Measurements from ENCODE around the gene ZYG11A. TPM values are rescaled to one million over a fixed set of nuclear protein-coding genes. Genes with fewer than 3 reads are reported as not detected.
A peak's percentile ranks its signal among the peaks of the same experiment; 100 is the strongest.

The ZYG11A gene
- total RNA-seq, 1 donor from 2014 or later: 0.62 TPM

DNA sequence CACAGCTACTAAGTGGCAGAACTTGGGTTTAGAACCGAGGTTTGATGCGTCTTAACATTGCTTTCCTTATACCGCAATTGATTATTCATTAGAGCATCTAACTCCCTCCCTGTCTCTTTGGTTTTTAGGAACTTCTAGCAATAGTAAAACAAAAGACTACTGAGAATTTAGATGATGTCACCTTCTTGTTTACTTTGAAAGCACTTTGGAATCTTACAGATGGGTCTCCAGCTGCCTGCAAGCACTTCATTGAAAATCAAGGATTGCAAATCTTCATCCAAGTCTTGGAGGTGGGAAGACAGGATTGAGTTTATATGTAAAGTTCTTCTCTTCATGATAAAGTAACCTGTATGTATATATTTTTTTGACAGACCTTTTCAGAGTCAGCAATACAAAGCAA, 35.0 kb downstream of the ZYG11A start:
- DNase-seq: no peak

DNA sequence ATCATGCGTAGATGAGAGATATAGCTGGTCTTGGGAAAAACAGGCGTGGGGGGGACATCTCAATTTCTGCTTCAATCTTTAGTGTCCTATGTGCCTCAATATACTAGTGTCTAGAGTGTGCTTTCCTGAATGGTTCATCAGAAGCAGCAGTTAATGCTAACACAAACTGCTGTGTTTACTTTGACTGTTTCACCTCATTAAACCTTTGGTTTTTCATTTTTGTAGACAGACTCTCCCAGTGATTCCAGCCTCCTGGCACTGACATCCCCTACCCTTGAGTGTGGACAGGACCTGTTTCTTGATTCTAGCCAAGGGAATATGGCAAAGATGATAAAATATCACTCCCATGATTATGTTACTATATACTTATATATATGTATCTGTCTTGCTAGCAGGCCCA, 37.6 kb downstream of the ZYG11A start:
- no peak for DNase-seq

DNA sequence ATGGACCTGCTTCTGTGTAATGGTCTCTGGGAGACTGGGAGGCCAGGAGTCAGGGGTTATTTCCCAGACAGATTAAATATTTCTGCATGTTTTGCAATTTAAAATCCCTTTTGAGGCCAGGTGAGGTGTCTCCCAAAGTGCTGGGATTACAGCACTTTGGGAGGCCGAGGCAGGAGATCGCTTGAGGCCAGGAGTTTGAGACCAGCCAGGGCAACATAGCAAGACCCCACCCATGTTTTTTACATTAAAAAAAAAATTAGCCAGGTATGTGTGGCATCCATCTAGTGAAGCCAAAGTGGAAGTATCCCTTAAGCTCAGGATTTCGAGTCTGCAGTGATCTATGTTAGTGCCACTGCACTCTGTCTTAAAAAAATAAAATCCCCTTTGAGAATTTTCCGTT, 44.9 kb downstream of the ZYG11A start:
- no peak for DNase-seq

DNA sequence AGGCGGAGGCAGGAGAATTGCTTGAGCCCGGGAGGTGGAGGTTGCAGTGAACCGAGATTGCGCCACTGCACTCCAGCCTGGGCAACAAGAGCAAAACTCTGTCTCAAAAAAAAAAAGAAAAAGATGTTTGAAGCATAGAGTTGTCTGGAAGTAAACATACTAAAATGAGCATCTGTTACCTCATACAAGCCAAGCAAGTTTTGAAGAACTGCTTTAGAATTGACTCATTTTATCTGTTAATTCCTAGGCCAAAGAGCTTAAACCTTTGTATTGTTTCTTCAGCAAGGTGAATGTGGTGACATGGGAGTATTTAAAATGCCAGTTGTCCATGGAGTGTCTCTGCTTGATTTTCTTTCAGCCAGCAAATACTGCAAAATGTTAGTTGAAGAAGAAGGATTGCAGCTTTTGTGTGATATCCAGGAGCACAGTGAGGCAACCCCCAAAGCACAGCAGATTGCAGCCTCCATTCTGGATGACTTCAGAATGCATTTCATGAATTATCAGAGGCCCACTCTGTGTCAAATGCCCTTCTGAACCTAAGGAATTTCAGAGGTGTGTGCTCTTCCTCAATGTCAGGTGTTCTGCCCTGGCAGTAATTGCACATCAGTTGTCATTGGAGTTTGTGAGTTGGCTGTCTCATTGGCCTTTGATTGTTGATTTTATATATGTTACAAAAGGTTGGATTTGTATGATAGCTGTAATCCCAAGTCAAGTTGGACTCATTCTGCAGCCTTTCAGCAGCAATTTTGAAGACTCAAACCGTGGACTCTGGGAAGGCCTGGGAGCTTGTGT, 50.1 kb downstream of the ZYG11A start:
- DNase-seq: no peak

DNA sequence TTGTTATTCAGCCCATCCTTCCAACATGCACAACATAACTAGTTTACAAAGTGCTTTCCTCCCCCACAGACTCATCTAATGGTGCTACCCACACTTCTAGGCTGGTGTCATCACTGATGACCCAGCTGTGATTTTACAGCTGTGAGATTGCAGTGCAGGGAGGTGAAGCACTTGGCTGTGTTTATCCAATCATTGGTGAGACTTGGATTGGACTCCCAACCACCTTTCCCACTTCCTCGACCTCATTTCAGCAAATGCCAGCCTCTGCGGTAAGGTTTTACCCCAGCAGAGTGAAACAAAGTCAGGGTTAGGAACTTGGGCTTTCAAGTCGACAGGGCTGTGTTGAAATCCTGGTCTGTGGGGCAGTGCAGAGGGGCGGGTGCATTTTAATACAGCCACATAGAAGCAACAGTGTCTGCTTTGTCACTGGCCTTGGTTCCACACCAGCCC, 56.9 kb downstream of the ZYG11A start:
- no peak for DNase-seq

DNA sequence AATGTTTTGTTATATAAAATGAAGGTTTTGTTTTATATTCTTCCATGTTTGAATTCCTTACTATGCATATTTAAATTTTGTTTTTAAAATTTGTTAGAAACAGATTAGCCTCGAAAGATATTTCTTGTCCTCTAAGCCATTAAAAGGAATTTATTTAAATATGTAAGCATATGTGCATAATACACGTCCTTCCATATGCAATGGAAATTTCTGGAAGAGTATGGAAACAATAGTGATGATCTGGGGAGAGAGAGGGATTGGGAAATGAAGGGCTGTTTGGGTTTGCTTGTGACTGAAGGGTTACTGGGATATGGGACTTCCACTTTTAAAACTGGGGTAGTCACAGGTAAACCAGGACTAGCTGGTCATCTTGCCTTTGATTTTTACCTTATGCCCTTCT, 57.8 kb downstream of the ZYG11A start:
- no peak for DNase-seq

DNA sequence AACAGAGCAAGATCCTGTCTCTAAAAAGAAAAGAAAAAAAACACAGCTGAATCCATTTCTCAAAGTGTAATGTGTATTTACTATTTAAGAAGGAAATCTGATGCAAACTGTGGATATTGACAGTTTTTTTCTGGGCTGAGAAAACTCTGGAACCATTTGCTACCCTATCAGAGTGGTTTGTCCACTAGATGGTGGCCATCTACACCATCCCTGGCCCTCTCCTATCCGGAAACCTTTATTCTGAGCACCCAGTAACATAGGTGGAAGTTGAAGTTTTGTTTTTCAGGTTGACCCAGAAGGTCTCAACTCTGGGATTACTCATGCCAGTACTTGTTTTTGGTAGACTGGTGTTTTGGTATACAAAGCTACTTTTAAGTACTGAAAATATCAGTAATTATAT, 58.8 kb downstream of the ZYG11A start:
- DNase-seq: no peak

DNA sequence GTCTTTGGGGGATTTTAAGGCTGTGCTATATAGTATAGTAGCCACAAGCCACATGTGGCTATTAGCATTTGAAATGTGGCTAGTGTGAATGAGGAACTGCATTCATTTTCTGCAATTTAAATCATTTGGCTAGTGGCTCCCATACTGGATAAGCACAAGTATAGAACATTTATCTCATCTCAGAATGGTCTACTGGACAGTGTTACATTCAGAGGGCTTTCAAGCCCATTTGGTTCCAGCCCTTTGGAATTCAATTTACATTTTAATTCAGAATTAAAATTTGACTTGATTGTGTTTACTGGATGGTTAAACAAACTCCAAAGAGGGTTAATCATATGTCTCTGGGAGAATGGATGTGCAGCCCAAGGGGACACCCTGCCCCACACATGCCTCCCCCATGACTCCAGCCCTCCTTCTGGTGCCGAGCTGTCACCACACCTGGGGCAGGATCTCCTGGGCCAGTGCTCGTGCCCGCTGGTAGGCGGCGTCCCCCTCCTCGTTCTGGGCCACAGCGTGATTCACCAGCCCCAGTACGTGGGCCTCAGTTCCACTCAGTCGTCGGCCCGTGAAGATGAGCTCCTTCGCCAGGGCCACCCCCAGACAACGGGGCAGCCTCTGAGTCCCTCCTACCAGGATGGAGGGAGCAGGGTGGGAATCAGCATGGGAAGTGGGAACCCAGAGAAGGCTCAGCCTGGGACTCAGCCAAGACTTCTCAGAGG, 61.8 kb downstream of the ZYG11A start:
- DNase-seq: no peak

DNA sequence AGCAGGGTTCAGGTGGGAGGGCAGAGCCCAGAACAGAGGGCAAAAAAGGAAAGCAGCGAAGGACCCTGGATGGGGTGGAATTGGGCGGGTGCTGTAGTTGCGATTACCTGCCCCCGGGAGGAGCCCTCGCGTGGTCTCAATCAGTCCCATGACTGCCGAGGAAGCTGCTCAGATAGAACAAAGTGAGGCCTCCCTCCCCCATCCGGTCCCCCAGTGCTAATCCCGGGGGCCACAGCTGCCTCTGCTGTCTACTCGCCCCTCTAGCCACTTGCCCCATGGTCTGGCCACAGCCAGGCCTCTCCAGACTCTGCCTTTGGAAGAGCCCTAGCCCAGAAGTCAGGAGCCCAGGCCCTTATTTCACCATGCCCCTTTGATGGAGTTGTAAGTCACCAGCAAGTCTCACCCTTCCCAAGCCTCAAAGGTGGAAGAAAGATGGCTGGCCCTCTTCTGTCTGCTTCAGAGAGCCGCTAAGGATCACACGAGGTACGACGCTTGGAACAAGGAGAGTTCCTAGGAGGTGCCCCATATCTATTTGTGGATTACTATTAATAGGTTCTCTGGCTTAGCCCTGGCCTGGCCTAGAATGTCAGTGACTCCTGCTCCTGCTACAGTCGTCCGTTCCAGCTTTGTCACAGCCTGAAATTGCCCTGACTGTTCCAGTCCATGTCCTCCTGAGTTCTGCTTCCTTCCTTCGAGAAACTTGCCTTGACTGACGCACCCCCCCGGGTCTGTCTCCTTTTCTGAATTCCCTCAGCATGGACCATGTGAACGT, 62.6 kb downstream of the ZYG11A start:
- DNase-seq: peak; percentile 56

DNA sequence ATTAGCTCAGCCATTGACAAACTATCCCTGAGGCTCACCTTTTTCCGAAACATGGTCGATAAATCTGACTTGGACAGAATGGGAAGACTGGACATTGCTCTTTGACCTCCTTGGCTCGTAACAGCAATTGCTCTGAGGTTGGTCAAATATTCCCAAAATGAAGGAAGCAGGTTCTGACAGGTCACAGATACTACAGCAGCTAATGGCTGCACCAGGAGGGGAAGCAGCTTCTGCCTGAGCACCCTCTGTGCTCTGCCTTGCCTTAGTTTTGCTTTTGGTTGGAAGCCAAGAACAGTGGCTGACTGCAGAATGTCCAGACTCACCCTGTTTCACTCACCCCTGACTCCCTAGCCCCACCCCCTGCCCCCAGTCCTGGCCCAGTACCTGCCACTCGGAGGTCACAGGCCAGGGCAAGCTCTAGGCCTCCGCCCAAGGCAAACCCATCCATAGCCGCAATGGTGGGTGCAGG, 63.6 kb downstream of the ZYG11A start:
- DNase-seq: no peak

DNA sequence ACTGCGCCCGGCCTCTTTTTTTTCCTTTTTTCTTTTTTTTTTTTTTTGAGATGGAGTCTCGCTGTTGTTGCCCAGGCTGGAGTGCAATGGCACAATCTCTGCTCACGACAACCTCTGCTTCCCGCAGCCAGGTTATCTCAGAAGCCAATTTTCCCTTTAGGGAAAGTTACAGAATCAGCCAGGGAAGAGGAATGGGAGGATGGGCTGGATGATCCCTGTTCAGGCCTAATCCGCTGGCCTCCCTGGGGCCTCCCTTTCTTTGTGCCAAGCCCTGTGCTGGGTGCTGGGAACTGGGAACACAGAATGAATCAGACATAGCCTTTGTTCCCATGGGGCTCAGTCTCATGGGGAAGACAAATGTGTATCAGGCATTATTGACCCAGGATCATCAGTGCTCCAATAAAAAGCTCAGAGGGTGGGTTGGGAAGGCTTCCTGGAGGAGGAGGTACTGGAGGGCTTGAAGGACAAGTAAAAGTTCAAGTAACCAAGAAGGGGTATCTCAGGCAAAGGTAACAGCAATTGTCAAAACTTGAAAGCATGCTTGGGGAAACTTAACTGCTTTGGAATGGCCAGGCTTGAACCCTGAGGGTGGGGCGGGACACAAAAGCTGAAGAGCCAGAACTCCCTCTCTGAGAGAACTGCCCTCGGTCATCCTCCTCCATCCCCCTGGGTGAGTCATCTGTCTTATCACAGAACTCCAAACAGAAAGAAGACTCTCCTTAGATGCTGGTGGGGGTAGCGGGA, 64.7 kb downstream of the ZYG11A start:
- DNase-seq: no peak

DNA sequence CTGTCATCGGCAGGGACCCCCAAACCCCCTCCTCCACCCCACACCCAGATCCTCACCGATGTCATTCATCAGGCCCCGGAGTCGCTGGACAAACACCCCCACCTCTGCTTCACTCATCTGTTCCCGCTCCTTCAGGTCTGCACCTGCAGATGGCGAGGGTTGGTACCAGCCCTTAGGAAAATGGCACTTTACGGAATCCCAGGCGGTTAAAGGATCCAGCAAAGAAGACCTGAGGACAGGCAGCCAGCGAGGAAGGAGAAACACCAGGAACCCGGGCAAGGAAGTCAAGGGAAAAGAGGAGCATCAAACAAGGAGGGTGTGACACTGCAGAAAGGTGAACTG, 65.2 kb downstream of the ZYG11A start:
- no peak for DNase-seq

DNA sequence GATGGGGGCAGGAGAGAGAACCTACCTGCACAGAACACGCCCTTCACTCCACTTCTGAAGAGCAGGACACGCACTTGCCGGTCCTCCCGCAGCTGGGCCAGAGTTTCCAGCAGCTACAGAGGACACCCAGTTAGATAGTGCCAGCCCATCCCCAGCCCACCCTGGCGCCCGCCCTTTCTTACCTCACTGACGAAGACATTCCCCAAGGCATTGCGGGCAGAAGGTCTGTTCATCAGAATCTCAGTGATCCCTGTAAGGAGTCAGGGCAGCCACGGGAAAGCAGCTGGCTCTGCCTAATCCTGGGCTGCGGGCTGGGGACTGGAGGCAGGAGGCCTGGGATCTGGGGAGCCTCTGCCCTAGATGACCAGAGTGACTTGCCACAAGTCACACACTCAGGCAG, 69.0 kb downstream of the ZYG11A start:
- no peak for DNase-seq

DNA sequence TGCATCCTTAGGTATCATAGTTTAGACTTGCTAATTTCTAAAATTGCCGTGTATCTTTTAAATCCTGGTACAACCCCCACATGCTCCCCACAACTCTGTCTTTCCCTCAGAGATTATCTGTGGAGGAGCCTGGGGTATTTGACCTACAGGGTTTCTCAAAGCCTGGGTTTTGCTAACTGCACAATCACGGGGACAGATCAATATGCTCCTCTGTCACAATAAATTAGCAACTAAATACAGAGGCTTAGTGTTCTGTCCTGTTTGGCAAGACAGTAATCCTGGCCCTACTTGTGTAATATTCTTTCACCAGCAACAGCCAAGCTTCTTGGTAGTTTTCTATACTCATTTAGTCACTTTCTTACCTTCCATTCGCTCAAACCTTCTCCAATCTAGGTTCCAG, 70.5 kb downstream of the ZYG11A start:
- no peak for DNase-seq

DNA sequence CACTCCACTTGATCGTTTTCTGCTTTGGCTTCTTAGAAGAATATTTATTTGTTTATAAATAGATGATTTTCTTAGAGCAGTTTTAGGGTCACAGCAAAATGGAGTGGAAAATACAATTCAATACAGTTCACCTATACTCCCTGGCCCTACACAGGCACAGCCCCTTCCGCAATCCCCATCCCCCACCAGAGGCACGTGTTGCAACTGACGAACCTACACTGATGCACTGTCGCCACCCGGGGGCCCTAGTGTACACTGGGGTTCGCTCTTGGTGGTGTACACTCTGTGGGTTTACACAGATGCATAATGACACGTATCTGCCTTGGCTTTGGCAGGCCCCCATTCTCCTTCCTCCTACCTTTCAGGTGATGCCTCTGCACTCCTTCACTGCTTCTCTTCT, 71.0 kb downstream of the ZYG11A start:
- DNase-seq: no peak

DNA sequence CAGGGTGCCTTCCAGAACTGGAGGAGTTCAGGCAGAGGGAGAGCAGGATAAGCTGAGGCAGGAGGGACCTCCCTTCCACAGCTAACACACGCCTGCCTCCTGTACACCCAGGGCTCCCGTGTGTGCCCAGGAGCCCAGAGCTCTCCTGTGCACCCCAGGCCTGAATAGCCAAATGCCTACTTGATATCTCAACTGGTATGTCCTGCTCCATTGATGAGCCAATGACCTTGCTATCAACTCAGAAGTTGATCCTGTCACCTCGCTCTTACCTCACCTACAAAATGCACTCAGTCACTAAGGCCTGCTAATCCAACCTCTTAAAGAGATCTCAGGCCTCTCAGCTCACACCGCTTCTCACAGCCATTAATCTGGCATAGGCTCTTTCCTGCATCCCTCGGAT, 71.9 kb downstream of the ZYG11A start:
- no peak for DNase-seq

DNA sequence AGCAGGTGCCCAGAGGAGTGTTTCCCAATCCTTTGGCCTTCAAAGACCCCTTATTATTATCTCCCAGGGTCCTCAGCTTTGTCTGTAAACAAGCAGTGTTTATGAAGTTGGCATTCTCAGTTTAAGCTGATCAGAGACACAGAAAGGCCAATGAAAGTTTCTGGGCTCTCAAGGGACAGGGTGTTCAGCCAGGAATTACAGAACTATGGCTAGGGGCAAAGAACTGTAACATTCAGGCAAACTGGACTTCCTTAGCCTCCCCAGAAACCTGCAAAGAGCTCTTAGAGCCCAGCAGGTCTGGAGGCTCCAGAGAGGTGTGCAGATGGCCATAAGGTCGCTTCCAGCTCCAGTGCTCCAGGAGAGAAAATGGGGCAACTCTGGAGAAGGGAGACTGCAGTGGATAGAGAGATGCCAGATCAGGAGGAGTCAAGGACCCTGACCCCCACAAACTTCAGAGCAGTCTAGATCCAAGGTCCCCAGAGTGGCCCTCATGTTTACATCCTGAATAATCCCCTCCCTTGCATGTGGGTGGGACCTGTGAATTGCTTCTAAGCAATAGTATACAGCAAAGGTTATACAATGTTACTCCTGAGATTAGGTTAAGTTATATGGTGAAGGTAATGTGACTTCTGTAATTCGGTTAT, 72.8 kb downstream of the ZYG11A start:
- no peak for DNase-seq

DNA sequence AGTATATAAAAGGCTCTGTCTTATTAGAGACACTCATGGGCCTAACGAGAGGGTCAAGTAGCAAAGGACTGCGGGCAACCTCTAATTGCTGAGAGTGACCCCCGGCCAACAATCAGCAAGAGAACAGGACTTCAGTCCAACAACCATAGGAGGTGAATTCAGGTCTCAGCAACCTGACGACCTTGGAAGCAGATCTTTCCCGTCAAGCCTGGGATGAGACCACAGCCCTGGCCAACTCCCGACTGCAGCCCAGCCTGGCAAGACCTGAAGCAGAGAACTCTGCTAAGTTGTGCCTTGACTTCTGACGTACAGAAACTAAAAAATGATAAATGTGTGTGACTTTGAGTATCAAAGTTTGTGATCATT, 73.3 kb downstream of the ZYG11A start:
- no peak for DNase-seq

DNA sequence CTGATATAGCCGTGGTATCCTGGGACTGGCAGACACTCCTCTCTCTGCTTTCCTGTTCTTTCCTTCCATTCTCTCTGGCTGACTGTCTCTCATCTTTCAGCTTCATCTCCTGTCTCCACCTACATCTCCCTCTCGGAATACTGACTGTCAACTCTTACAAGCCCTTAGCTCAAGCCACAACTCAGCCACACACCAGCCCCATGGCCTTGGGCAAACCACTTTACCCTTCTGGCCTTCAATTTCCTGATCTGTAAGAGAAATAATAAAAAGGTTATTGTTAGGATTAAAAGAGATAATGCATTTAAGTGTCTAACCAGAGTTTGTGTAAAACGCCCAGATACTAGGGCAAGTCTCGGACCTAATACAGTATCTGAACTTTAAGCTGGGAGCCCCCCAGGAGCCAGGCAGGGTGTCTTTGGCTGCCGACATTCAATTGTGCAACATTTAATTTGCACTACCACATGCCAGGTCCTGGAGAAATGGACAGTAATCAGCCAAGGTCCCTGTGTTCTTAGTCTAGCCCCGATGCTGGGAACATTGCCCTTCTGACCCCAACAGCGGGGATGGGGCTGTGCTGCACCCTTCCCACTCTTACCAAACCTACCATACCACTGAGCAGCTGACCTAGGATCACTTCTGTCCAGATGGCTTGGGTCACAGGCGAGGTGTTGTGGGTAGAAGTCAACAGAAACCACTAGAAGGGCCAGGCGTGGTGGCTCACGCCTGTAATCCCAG, 73.8 kb downstream of the ZYG11A start:
- no peak for DNase-seq

DNA sequence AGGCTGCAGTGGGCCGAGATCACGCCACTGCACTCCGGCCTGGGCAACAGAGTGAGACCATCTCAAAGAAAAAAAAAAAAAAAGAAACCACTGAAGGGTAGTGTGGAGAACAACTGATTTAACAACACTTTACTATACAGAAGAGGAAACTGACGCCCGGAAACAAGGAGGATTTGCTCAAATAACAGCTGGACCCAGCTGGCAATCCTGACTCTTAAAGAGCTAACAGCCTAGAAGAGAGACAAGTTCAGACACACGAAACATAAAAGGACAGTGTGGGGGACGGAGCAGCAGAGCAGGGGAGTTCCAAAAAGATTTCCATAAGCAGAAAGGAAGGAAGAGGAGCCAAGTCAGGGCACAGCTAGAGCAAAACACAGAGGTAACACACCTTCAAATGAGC, 74.6 kb downstream of the ZYG11A start:
- DNase-seq: peak; percentile 80

DNA sequence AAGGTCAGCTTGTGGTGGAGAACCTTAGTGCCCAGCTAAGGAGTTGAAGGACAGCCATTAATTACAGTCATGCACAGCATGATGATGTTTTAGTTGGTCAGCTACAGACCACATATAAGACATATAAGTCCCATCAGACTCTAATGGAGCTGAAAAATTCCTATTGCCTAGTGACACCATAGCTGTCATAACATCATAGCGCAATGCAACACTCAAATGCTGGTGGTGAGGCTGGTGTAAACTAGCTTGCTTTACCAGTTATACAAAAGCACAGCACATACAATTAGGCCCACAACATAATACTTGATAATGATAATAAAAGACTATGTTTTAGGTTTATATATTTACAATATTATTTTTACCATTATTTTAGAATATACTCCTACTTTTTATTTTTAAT, 75.0 kb downstream of the ZYG11A start:
- DNase-seq: no peak
